Activated CD8-positive, alpha-beta memory T cell treated with anti-CD3 and anti-CD28 coated beads, Interleukin-2, amount 50 U/mL, for 1 hour (primary cell): Measurements from ENCODE around the gene FAAP100.
"Not testable (repeated sequence)": the region's sequence is repeated elsewhere in the genome, so short reads cannot be mapped to it uniquely, and the experiment has no call there.

Source experiments
- DNase-seq: peaks from one replicate; pipeline ENCODE4 v3.0.0-alpha.2; 2020; ENCODE audit errors: extremely low read depth

FAAP100 gene

GRCh38 chr17:81538651-81539570 is 13.2 kb downstream of the FAAP100 start:
- no peak for DNase-seq

GRCh38 chr17:81537856-81538555 is 14.1 kb downstream of the FAAP100 start:
- DNase-seq, result no peak

GRCh38 chr17:81537343-81537855 is 14.8 kb downstream of the FAAP100 start:
- no peak for DNase-seq

- DNase-seq, result no peak
Observed at GRCh38 chr17:81536299-81537290, 15.6 kb downstream of the FAAP100 start.

- no peak for DNase-seq
Observed at GRCh38 chr17:81535480-81536298, 16.5 kb downstream of the FAAP100 start.

- DNase-seq, result no peak
Observed at GRCh38 chr17:81535007-81535328, 17.2 kb downstream of the FAAP100 start.

GRCh38 chr17:81534157-81535006 is 17.8 kb downstream of the FAAP100 start:
- DNase-seq, result no peak

GRCh38 chr17:81533339-81534141 is 18.6 kb downstream of the FAAP100 start:
- no peak for DNase-seq

GRCh38 chr17:81532490-81533287 is 19.5 kb downstream of the FAAP100 start:
- no peak for DNase-seq

- not testable (repeated sequence) for DNase-seq
Observed at GRCh38 chr17:81531998-81532404, 20.2 kb downstream of the FAAP100 start.

GRCh38 chr17:81531013-81531412 is 21.1 kb downstream of the FAAP100 start:
- DNase-seq, result not testable (repeated sequence)

- DNase-seq, result no peak
Observed at GRCh38 chr17:81529437-81529803, 22.7 kb downstream of the FAAP100 start.

GRCh38 chr17:81528651-81529436 is 23.3 kb downstream of the FAAP100 start:
- DNase-seq, result no peak

GRCh38 chr17:81528384-81528650 is 23.8 kb downstream of the FAAP100 start:
- no peak for DNase-seq

- DNase-seq, result no peak
Observed at GRCh38 chr17:81527591-81528383, 24.4 kb downstream of the FAAP100 start, which contains the start of gene FSCN2. FSCN2 (plus strand) TSS chr17:81528377; CDS start chr17:81528532, 155 bp downstream.

- DNase-seq, result no peak
Observed at GRCh38 chr17:81526662-81527571, 25.2 kb downstream of the FAAP100 start.
